Cortex of kidney (tissue), 1 donor: Measurements from ENCODE around the gene ZNF83.
"Not testable (repeated sequence)": the region's sequence is repeated elsewhere in the genome, so short reads cannot be mapped to it uniquely, and the experiment has no call there.

Experiments used
- DNase-seq: peaks from one replicate; lab custom pipeline; 2025; lab: John Stamatoyannopoulos, UW

The ZNF83 gene

GRCh38 chr19:52569638-52569999, 68.5 kb downstream of the ZNF83 start:
- not testable (repeated sequence) for DNase-seq

DNA sequence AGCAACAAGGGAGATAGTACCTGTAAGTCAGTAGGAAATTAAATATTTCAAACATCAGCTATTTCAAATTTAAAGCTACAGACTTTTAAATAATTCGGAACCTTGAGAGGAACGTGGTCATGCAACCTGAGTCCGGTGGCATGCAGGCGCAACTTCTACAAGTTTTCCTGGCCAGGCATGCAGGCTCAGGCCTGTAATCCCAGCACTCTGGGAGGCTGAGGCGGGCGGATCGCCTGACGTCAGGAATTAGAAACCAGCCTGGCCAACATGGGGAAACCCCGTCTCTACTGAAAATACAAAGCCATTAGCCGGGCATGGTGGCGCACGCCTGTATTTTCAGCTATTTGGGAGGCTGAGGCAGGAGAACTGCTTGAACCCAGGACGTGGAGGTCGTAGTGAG, 70.2 kb downstream of the ZNF83 start:
- no peak for DNase-seq

- DNase-seq: no peak
Measured at GRCh38 chr19:52566588-52566987, 71.6 kb downstream of the ZNF83 start.

GRCh38 chr19:52566121-52566520, 72.0 kb downstream of the ZNF83 start:
- DNase-seq: no peak
